ENCODE results near the gene SOX5. TPM values are rescaled to one million over a fixed set of nuclear protein-coding genes. Genes with fewer than 3 reads are reported as not detected.

SOX5 gene
- total and polyA plus RNA-seq, 2 experiments from 2014 or later: 1.0 to 4.7 TPM

DNA sequence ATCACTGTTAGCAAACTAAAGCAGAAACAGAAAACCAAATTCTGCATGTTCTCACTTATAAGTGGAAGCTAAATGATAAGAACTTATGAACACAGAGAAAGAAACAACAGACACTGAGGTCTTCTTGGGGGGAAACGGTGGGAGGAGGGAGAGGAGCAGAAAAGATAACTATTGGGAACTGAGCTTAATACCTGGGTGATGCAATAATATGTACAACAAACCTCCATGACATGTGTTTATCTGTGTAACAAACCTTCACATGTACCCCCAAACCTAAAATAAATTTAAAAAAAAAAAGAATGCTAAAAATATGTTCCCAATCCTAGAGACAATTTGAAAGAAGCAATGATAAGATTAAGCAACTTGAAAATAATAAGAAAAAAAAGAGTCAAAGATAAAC, 89.5 kb downstream of the SOX5 start:
- no peak overlapping the region for H3K4me3 ChIP-seq
- Mint-ChIP-seq H3K4me3 (no peak overlapping the region), H3K9me3 (peaks cover 18% of the 10 kb centered on the region)

More for the DNA sequence above, 89.5 kb downstream of the SOX5 start:
- Histone ChIP-seq H3K36me3 (ENCODE audit: insufficient read depth) (no peaks in the 10 kb centered on the region), H3K4me2 (no peak overlapping the region), H3K27me3 (ENCODE audit: insufficient read depth) (no peaks in the 10 kb centered on the region), H3K79me2 (replicated peaks; ENCODE audit: insufficient read depth) (no peaks in the 10 kb centered on the region), H2AFZ (no peak overlapping the region), H4K20me1 (replicated peaks; ENCODE audit: insufficient read depth) (no peaks in the 10 kb centered on the region), H3K27ac (ENCODE audit: low read depth) (no peak overlapping the region), H3K9me2 (ENCODE audit: insufficient read depth) (peaks cover 2% of the 10 kb centered on the region; the same call in 1 of the 2 replicates), H3K4me1 (ENCODE audit: insufficient read depth) (no peaks in the 10 kb centered on the region), H3F3A (replicated peaks; ENCODE audit: low read depth) (no peaks in the 10 kb centered on the region)
- H3K27ac Mint-ChIP-seq: no peak overlapping the region
- H3K27me3 Mint-ChIP-seq (ENCODE audit: insufficient read depth, low read depth, poor library complexity): peaks cover 2% of the 10 kb centered on the region
- ATAC-seq (no peak), DNase-seq (ENCODE audit: low spot score) (no peak)
- TF ChIP-seq EZH2phosphoT487 (IDR thresholded peaks at IDR 0.05; ENCODE audit: unreplicated experiment) (no peak), ZNF462 (CRISPR knock-in tag; IDR thresholded peaks at IDR 0.05) (no peak)
- peaks cover 12% of the 10 kb centered on the region for H3K36me3 Mint-ChIP-seq (ENCODE audit: low read depth)
- no peaks in the 10 kb centered on the region for H3K4me1 Mint-ChIP-seq
